GM19328 (cell line): ENCODE data around the gene VWA3A.
"Not testable (repeated sequence)": the region's sequence is repeated elsewhere in the genome, so short reads cannot be mapped to it uniquely, and the experiment has no call there.

Experiments
- ATAC-seq: cut with Tn5 transposase; IDR thresholded peaks from one replicate; pipeline ENCODE4 v1.9.1; 2021; ENCODE audit warnings: mild to moderate bottlenecking, moderate library complexity; ENCODE audit not compliant: unreplicated experiment

The VWA3A gene

GRCh38 chr16:22195695-22196558 is 103.6 kb downstream of the VWA3A start:
- ATAC-seq: no peak

DNA sequence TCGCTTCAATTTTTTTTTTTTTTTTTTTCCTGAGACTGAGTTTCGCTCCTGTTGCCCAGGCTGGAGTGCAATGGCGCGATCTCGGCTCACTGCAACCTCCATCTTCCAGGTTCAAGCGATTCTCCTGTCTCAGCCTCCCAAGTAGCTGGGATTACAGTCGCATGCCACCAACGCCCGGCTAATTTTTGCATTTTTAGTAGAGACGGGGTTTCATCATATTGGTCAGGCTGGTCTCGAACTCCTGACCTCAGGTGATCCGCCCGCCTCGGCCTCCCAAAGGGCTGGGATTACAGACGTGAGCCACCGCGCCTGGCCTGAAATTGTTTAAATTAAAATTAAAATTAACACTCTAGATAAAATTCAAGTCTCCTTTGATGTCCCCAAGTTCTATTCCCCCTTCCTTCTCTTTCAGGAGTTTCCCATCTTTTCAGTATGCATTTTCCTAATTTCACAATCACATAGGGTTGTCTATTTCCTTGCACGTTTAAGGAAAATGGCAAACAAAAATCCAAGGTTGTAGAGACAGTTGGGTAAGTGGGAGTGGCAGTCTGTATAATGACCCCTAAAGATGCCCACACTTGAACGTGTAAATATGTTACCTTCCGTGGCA is 104.3 kb downstream of the VWA3A start:
- ATAC-seq: not testable (repeated sequence)

DNA sequence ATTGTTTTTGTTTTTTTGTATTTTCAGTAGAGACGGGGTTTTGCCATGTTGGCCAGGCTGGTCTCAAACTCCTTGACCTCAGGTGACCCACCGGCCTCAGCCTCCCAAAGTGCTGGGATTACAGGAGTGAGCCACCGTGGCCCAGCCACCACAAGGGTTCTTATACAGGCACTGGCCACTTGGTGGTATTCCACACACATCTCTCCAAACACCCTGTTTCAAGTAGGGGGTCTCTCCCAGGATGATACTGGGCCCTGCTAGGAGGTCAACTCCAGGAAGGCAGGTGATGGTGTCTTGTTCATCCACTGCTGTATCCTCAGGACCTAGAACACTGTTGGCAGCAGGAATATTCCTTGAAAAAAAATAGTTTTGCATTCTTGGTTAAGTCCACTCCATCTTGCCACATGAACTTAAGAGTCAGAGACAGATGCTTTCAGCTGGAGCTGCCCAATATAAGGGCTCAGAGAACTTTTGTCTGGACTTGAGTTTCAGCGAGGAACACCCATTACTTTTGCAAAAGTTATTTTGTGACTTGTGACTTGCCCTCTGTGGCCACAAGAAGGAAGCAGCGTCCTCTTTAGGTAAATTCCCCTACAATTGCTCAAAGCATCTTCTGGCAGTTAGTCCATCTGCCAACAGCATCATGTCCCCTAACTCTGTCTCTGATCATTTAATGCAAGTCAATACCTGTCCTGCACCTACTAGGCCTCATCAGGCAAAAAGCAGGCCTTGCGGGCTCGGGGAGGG is 106.4 kb downstream of the VWA3A start:
- no peak for ATAC-seq

- no peak for ATAC-seq
These were observed 109.9 kb downstream of the VWA3A start for GRCh38 chr16:22202261-22202637.

GRCh38 chr16:22203091-22203490 is 110.8 kb downstream of the VWA3A start:
- no peak for ATAC-seq

DNA sequence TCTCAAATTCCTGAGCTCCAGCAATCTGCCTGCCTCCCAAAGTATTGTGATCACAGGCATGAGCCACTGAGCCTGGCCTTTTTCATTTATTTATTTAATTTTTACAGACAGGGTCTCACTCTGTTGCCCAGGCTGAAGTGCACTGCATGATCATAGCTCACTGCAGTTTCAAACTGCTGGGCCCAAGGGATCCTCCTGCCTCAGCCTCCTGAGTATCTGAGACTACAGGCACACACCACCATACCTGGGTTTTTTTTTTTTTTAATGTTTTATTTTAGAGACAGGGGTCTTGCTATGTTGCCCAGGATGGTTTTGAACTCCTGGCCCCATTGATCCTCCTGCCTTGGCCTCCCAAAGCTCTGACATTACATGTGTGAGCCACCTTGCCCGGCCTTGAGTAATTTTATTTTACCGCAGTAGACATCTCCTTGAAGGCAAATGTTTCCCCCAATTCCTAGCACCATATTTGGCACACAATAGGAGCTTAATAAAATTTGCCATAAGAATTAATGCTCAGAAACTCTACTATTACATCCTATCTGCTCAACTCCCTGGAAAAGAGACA is 111.8 kb downstream of the VWA3A start:
- ATAC-seq: no peak

- no peak for ATAC-seq
These were observed 113.3 kb downstream of the VWA3A start for GRCh38 chr16:22205577-22206012.

DNA sequence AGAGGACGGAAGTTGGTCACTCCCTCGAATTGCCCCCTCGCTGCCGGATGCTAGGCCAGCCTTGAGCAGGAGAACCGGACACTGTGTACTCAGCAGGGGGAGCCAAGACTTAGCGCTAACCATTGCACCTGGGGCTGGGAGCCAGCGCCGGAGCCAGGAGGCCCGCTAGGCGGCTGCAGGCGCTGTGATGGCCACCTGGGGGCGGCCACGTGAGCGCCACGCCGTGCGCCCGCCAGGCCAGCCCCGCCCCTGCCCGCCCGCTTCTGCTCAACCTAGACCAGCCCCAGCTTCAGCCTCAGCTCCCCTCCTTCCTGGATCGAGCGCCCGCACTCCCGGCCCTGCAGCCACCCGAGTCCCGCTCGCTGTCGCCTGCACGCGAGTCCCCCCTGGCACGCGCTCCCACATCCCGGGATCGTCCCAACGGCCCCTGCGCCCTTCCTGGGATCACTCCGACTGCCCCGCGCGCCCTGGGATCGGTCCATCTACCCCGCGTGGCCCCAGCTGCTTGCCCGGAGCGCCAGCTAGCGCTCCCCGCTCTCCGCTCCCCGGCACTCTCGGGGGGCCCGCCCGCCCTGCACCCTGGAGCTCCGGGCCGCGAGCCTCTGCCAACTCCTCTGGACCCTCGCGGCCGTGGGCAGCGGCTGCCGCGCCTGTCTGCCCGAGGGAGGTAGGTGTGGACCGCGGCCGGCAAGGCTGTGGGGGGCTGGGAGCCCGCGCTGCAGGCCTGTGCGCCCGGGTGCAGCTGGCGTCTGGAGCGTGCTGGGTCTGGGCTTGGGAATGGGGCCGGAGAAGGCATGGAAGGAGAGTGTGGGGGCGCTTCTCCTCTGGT is 113.9 kb downstream of the VWA3A start, which contains the start of gene EEF2K:
TSS of gene EEF2K (plus strand) at position 266 of the 829 bp plus-strand sequence. CDS start 19,452 bp downstream, outside the sequence.
- ATAC-seq: peak; percentile 78
